Gastrocnemius medialis (tissue), 4 donors: ENCODE results near the gene ASTN2.

Experiments used
- CTCF ChIP-seq, 5 experiments: fragments of 450-650 bp in 3 of 5; fragments of 200-600 bp in 2 of 5; sonication (generic) in 2 of 5; IDR thresholded peaks in 4 of 5; conservative IDR thresholded peaks in 1 of 5; 1 replicate in 4 of 5; 2 replicates in 1 of 5; pipeline ENCODE4 v1.5.1; 2016 to 2019; ENCODE audit warnings: antibody characterized with exemption in 5 of 5, mild to moderate bottlenecking in 3 of 5, moderate library complexity in 3 of 5
- POLR2A ChIP-seq, 2 donors: fragments of 450-650 bp; IDR thresholded peaks; one replicate each; pipeline ENCODE4 v1.6.1; 2017; ENCODE audit warnings: antibody characterized with exemption in 2 of 2, mild to moderate bottlenecking in 2 of 2, moderate library complexity in 2 of 2

GRCh38 chr9:117191504-117192261 lies 223.2 kb downstream of the ASTN2 start:
- TF ChIP-seq POLR2A (IDR thresholded peaks at IDR 0.05) (no peak), CTCF (IDR thresholded peaks at IDR 0.05 in 4 of 5, conservative IDR thresholded peaks at IDR 0.05 in 1 of 5) (no peak)
